Breast epithelium (tissue), 3 donors: ENCODE results near the gene ERCC6L.

ENCODE experiments used
- POLR2AphosphoS5 ChIP-seq, 3 donors: sonication (generic); formaldehyde crosslinking; IDR thresholded peaks; one replicate each; pipeline ENCODE4 v1.6.1; 2017; ENCODE audit warnings: antibody characterized with exemption in 3 of 3
- TF ChIP-seq, protein P1 (sequence below), 3 donors: fragments of 450-650 bp; IDR thresholded peaks; one replicate each; pipeline ENCODE4 v1.5.1; 2016 to 2017; ENCODE audit warnings: antibody characterized with exemption in 3 of 3, mild to moderate bottlenecking in 3 of 3, moderate library complexity in 3 of 3

DNA sequence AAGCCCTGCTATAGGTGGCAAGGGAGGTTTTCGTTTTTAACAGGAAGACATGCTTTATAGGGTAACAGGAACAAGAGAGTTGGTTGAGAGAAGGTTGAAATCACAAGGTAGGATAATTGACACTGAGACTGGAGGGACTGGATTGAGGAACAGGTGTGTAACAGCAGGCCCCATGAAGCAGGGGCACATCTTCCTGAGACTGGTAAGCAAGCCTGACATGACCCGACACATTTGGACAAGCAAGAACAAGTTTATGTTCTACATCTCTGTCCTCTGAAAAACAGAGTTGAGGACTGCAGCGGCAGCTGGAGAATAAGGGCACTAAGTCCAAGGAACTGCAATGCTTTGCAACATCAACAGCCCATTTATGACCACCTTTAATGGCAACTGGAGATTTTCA is 33.0 kb upstream of the ERCC6L start:
- TF ChIP-seq, protein P1, sequence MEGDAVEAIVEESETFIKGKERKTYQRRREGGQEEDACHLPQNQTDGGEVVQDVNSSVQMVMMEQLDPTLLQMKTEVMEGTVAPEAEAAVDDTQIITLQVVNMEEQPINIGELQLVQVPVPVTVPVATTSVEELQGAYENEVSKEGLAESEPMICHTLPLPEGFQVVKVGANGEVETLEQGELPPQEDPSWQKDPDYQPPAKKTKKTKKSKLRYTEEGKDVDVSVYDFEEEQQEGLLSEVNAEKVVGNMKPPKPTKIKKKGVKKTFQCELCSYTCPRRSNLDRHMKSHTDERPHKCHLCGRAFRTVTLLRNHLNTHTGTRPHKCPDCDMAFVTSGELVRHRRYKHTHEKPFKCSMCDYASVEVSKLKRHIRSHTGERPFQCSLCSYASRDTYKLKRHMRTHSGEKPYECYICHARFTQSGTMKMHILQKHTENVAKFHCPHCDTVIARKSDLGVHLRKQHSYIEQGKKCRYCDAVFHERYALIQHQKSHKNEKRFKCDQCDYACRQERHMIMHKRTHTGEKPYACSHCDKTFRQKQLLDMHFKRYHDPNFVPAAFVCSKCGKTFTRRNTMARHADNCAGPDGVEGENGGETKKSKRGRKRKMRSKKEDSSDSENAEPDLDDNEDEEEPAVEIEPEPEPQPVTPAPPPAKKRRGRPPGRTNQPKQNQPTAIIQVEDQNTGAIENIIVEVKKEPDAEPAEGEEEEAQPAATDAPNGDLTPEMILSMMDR (IDR thresholded peaks at IDR 0.05): no peak
- TF ChIP-seq POLR2AphosphoS5 (IDR thresholded peaks at IDR 0.05): no peak
